HG02571 (cell line): ENCODE data around the gene BRD4.
A peak's percentile ranks its signal among the peaks of the same experiment; 100 is the strongest.
"Not testable (repeated sequence)": the region's sequence is repeated elsewhere in the genome, so short reads cannot be mapped to it uniquely, and the experiment has no call there.

ENCODE experiments used
- ATAC-seq: cut with Tn5 transposase; IDR thresholded peaks from one replicate; pipeline ENCODE4 v1.9.1; 2021; ENCODE audit warnings: mild to moderate bottlenecking, moderate library complexity; ENCODE audit not compliant: unreplicated experiment

BRD4 gene

DNA sequence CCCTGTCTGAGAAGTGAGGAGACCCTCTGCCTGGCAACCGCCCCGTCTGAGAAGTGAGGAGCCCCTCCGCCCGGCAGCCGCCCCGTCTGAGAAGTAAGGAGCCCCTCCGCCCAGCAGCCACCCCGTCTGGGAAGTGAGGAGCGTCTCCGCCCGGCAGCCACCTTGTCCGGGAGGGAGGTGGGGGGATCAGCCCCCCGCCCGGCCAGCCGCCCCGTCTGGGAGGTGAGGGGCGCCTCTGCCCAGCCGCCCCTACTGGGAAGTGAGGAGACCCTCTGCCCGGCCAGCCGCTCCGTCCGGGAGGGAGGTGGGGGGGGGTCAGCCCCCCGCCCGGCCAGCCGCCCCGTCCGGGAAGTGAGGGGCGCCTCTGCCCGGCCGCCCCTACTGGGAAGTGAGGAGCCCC lies 30.7 kb upstream of the BRD4 start:
- ATAC-seq = not testable (repeated sequence)

DNA sequence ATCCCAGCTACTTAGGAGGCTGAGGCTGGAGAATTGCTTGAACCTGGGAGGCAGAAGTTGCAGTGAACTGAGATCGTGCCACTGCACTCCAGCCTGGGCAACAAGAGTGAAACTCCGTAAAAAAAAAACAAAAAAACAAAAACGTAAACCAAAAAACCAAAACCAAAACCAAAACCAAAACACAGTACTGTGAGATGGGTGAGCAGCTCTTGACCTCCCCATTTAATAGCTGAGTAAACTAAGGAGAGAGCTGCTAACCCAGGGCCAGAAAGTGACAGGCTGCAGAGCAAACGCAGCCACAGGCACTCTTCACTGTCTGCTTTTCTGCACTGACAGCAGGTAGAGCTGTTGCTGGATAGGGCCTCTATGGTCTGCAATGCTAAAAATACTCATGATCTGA lies 27.7 kb upstream of the BRD4 start:
- ATAC-seq = not testable (repeated sequence)

DNA sequence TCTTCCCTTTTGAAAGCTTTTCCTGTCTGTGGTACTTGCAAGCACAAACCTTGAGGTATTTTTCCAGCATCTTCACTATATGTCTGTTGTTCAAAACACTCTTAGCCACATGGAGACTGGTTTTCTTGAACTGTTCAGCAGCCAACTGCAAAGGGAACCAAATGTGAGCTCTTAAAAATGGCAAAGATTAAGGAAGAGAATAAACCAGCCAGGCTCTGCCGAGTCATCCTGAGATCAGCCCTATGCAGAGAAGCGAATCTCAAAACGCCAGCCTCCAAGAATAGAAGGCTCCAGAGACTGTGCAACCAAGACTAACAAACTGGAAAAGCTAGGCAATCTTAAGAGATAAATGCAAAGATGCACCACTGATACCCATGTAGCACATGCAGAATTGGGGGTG lies 26.6 kb upstream of the BRD4 start:
- ATAC-seq = no peak

DNA sequence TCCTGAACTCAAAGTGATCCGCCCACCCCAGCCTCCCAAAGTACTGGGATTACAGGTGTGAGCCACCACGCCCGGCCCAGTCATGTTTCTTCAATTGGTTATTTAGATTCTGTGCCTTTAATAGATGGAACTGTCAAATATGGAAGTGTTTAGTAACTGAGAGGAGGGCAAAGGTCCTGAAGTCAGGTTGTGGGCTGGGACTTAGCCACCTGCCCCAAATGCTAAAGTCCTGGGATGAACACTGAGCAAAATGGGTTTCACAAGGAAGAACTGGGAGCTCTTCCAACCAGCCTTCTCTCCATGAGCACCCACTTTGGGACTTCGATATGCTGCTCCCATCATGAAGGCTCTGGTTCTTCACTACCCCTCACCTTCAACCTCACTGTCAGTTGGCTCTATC lies 25.6 kb upstream of the BRD4 start:
- no peak for ATAC-seq

DNA sequence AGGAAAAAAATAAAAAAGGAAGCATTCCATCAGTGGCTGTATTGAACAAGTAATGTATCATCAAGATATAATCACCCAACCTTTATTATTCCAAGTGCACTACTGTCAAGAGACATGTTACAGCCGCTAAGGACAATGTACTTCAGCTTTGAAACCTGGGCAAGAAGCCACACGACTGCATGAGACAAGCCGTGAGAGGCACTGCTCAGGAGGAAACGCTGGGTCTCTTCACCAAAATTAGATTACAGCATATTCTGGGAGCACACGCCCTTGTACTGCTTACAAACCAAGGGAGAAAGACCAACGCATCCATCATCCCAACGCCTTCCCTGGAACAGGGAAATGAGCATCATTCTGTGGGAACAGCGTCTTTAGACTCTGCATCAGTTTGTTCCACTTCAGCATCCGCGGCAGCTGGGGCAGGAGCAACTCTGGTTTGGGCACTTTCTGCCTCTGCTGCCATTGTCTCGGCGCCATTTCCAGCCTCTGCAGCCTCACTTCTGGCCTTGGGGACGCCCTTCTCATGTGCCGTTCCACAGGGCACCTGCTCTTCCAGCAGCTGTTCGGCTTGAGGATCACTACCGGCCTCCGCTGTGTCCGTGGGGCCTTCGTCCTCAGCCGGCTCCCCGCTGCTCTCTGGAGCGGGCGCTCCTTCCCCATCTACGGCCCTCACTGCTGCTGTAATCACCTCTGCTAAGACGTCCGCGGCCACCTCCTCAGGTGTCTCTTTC lies 22.4 kb upstream of the BRD4 start:
- ATAC-seq = no peak

DNA sequence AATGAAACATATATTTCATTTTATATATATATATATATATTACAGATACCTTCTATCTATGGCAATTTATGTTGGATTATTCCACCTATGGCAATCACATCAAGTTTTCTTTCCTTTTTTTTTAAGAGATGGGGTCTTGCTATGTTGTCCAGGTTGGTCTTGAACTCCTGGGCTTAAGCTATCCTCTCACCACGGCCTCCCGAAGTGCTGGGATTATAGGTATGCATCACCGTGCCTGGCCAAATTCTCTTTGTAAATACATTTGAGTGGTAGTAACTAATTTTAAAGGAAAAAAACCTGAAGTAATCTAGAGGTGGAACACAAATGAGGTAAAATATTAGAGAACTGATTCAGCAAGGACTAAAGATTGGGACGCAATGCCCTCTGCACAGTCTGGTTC lies 21.6 kb upstream of the BRD4 start:
- ATAC-seq = no peak

DNA sequence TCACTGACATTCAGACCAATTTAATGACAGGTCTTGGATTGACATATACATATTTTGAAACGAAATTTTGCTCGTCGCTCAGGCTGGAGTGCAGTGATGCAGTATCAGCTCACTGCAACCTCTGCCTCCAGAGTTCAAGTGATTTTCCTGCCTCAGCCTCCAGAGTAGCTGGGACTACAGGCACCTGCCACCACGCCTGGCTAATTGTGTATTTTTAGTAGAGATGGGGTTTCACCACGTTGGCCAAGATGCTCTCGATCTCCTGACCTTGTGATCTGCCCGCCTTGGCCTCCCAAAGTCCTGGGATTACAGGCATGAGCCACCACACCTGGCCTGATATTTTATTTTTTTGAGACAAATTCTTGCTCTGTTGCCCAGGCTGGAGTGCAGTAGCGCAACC lies 20.2 kb upstream of the BRD4 start:
- not testable (repeated sequence) for ATAC-seq

DNA sequence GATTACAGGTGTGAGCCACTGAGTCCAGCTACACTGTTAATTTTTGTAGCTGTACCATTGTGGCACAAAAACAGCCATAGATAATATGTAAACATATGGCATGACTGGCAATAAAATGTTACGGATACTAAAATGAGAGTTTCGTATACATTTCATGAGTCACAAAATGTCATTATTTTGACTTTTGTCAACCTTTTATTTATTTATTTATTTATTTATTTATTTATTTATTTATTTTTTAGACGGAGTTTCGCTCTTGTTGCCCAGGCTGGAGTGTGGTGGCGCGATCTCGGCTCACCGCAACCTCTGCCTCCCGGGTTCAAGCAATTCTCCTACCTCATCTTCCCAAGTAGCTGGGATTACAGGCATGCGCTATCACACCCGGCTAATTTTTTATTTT lies 9.0 kb upstream of the BRD4 start:
- not testable (repeated sequence) for ATAC-seq

DNA sequence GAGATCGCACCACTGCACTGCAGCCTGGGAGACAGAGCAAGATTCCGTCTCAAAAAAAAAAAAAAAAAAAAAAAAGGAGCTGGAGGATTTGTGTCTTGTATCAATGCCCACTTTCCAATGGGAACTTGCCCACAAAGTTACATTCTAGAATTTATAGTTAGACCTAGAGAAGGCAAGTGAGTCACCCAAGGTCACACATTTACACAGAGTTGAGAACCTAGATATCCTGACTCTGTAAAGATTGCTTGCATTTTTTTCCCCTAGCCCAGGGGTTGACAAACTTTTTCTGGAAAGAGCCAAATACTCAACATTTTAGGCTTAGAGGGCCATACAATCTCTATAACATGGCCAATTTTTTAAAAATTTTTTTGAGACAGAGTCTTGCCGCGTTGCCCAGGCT lies 7.7 kb upstream of the BRD4 start:
- ATAC-seq = no peak

DNA sequence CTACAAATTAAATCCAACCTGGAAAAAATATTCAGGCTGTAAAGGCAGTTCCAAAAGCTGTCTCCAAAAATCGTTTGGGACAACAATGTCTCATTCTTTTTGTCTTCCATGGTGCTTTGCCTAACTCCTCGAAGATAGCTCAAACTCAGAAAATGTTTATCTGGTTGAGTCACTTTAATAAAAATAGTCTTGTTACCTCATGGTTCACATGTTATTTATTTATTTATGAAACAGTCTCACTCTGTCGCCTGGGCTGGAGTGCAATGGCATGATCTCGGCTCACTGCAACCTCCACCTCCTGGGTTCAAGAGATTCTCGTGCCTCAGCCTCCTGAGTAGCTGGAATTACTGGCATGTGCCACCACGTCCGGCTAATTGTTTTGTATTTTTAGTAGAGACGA lies 4.9 kb upstream of the BRD4 start:
- ATAC-seq = no peak

DNA sequence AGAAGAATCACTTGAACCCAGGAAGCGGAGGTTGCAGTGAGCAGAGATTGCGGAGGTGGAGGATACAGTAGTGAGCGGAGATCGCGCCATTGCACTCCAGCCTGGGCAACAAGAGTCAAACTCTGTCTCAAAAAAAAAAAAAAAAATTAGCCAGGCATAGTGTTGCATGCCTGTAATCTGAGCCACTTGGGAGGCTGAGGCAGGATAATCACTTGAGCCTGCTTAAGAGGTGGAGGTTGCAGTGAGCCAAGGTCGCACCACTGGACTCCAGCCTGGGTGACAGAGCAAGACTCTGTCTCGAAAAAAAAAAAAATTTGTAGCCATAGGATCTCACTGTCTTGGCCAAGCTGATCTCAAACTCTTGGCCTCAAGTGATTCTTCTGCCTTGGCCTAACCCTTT lies 3.7 kb upstream of the BRD4 start:
- not testable (repeated sequence) for ATAC-seq

DNA sequence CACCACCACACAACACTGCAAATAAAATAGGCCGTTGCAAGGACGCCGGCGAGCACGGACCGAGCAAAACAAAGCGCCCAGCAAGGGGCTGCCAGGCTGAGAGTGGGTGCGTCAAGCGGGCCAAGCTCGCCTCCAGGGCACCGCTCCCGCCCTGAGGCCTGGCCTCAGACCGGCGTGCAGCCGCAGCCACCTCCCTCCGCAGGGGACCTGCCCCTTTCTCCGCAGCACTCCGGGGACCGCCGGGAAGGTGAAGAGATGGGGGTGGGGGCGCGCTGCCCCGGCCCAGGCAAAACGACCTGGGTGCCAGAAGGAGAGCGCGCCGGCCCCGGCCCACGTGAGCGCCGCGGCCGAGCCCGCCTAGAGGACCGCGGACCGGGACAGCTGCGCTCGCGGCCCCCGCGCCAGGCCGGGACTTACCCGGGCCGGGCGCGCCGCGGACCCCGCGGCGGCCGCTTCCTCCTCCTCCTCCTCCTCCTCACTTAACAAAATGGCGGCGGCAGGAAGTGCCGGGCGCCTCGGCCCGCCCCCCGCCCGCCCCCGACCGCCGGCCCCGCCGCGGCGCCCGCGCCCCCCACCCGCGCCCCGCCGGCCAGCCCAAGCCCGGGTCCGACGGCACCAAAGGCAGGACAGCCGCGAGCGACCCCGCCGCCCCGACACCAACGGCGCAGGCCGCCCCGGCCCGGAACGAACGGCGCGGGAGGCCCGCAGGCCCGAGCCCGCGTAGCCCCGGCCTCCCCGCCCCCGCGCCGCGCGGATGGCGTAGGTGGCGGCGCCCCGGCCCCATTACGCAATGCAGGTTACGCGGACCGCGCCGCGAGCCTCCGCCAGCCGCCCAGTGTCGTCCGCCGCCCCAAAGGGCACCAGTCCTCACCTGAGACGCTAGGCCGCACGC lies 674 bp downstream of the BRD4 start:
- peak; percentile 28 for ATAC-seq

DNA sequence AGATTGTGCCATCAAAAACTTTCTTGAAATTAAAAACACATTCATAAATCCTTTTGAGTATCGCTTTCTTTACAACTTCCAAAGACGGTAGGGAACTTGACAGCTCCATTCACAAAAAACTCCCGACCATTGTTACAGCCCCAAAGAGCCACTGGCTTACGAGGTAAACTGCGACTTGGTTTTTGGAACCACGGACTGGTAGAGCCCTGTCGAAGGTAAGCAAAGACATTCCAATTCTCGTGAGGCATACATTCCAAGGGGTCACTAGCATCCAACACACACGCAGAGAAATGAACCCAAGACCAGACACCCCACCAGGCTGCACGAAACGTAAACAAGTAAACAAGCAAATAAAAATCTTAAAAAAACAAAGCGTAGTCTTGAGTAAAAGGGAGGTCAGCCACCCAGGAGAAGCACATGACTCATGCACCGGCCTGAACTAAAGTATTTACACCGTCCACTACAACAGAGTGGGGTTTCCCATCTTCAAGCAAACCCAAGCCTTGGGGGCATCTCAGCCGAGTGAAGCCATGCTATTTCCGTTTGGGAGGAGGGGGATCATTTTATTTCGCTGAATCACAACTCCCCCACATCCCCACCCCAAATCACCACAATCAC lies 1.4 kb downstream of the BRD4 start:
- no peak for ATAC-seq

DNA sequence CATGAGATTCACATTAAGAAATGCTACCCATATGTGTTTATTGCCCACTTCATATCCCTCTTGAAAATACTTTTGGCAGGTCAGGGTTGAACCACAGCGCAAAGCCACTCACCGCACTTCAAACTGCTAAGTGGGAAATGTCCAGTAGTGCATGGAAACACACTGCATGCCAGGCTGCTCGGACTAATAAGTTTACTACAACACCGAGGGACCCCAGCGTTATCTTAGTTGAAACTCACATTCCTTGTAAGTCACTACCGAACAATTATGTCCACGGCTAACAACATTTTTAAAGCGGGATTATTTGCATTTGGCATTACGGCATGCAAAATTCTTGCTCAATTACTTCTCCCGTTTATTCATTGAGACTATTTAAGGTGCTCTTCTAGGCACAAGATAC lies 4.0 kb downstream of the BRD4 start:
- ATAC-seq = no peak

DNA sequence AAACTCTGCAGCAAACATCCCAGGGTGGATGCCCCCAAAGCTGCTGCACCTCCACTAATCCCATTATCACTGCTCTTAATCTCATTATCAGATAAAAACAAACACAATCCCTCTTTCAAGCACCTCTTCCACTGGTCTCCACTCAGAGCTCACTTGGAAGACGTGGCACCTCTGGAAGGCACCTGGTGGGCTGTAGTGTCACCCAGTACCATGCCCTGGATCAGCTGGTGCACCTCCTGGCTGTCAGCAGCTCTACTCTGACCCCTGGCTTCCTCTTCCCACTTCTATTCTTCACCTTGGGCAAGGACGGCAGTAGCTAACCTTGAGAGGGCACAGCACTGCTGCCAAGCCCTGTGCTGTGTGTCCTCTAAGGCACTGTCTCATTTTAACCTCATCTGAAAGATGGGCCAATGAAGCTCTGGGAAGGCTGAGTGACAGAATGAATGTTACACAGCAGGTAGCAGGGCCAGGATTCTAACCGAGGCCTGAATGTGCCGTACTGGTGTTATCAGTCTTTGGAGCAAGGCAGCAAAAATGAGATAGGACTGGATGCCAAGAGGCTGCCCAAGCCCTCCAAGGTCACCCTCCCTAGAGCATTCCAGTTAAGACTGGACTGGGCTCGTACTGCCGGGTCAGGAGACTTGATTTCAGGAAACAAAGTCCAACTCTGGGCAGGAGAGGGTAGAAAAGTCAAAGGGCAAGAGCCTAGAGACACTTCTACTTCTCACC lies 7.4 kb downstream of the BRD4 start:
- no peak for ATAC-seq

DNA sequence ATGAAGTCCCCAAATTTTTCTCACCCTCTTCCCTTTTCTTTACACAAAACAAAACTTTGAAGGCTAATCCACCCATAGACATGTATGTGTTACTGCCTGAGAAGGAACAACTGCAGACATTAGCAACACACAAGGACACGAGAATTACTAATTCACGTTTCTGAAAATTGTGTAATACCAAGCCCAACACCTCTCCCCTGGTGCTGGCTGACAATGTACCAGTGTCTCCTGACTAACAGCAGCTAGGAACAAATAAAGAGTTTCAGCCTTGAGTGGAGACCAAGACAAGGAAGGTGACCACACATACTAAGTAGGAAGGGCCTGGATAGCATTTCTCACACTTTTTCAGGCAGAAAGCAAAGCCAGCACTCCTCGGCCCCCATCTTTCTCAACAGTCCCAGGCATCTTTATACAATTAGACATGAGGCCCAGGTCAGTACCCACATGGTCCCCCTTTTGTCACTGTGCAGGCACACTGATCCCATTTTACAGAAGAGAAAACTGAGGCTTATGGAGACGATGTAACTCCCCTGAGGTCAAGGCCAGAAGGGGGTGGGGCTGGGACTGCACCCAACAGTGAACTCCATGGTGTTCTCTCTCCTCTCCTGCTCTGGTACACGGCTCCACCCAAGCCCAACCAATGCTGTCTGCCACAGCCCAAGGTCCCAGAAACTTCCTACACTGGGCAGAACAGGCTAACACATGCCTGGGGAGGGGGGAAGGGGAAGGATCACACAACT lies 8.7 kb downstream of the BRD4 start:
- no peak for ATAC-seq

DNA sequence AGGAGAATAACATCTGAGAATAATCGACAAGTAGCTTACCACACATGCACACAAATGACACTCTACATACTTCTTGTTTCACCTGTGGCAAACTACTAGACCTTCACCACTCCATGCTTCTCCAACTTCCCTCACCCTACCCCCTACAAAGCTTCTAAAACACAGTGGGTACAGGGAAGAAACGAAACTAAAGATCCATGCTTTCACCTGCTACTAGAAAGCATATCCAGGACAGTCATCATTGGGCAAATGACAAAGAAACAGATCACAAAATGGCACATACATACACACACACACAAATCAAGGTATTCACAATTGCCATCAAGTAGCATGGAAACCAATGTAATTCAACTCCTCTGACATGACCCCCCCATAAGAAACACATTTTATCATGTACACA lies 10.6 kb downstream of the BRD4 start:
- ATAC-seq = no peak

DNA sequence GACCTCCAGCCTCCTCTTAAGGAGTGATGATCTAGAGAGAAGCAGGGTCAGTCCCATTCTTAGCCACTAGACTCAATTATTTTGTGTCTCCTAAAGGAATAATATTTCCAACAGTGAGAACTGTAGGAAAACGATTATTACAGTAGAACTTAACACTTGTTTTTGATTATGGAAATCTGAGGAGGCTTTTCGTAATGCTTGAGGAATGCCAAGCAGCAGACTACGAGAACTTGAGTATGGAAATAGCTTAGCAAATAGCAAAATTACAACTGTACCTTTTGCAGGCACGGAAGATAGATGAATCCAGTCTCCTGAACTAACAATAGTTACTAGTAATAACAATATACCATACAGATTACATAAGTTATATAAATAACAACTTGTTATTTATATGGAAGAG lies 12.2 kb downstream of the BRD4 start:
- ATAC-seq = no peak

DNA sequence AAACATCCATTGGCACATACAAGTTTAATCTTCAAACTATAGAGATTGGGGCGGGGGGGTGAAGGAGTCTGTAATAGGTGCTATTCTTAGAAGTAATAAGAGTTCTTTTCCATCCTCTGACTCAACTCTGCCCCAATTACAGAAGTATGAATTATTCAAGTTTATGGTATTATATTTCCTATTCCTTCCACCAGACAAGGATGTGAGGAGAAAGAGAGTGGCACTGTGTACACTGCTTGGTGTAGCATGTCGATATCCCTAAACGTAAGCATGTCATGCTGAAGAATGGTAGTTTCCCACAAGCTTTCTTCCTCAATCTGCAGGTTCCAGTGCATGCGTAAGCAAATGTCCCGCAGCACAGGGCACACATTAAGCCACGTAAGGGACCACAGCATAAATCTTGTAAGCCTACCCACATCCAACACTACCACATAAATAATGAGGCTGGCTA lies 14.1 kb downstream of the BRD4 start:
- no peak for ATAC-seq

DNA sequence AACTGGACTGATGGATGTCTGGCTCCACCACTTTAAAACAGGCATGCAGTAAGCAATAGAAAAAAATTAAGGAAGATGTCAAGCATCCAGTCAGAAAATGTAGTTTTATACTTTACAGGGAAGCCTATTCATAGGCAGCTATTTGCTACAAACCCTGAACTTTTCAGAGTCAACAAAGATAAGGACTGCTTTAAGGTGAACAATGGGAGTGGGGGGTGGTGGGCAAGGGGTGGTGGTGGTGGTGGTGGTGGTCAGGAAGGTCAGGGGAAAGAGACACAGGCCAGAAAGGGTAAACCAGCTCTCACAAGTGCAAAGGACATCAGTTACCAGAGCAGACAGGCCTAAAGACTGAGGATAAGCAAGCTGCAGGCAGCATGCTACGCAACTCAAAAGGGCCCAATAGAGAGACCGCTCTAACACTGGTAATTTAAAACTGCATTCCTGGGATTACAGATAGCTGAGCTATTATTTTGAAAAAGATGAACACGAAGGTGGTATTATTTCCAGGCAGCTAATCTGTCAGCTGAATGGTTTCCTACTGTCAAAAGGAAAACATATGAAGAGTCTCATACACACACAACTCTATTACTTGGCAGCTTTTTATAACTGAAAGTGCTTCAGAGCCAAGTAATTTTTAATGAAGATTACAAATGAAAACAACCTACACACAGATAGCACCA lies 14.8 kb downstream of the BRD4 start:
- no peak for ATAC-seq
